Keratinocyte (primary cell): Measurements from ENCODE around the gene BTK.

Experiments used
- CTCF ChIP-seq, 3 experiments: IDR thresholded peaks in 1 of 3; conservative IDR thresholded peaks in 1 of 3; optimal IDR thresholded peaks in 1 of 3; 2 replicates in 2 of 3; 3 replicates in 1 of 3; pipeline versions ENCODE3 to v1.5.1; 2011; ENCODE audit warnings: low read length in 3 of 3, mild to moderate bottlenecking in 3 of 3, moderate library complexity in 2 of 3, control low read depth in 1 of 3, inconsistent platforms in 1 of 3; ENCODE audit not compliant: insufficient read depth in 2 of 3; ENCODE audit errors: extremely low read depth in 1 of 3
- EZH2 ChIP-seq: IDR thresholded peaks from one replicate; pipeline ENCODE4 v1.6.1; 2012; ENCODE audit warnings: inconsistent platforms, mild to moderate bottlenecking, low read length, moderate library complexity

GRCh38 chrX:101365301-101365795 lies 20.6 kb downstream of the BTK start:
- TF ChIP-seq CTCF (optimal IDR thresholded peaks at IDR 0.05 in 1 of 3, IDR thresholded peaks at IDR 0.05 in 1 of 3, conservative IDR thresholded peaks at IDR 0.05 in 1 of 3; ENCODE audit: extremely low read depth in 1 of 3, insufficient read depth in 2 of 3, low read length in 3 of 3) = no peak
- TF ChIP-seq EZH2 = no peak
